ENCODE measurements around the gene KCNN2.

DNA sequence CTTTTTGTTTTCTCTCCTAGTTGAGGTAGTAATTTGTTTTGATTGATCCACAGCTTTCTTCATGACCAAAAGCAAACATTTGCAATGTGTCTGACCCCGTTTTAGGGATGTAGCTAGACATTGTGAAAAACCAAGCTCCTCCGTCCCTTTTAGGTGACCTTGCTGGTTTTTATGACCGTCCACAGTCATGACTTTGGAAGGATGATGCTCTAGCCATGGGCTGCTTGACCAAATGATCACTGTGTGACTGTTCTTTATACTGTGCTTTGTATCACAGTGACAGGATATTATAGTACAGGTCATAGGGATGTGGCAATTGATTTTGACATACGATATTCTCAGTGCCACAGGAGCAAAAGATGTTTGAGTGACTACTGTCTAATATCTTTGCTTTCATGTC is 54.4 kb downstream of the KCNN2 start:
- TF ChIP-seq, protein P1, sequence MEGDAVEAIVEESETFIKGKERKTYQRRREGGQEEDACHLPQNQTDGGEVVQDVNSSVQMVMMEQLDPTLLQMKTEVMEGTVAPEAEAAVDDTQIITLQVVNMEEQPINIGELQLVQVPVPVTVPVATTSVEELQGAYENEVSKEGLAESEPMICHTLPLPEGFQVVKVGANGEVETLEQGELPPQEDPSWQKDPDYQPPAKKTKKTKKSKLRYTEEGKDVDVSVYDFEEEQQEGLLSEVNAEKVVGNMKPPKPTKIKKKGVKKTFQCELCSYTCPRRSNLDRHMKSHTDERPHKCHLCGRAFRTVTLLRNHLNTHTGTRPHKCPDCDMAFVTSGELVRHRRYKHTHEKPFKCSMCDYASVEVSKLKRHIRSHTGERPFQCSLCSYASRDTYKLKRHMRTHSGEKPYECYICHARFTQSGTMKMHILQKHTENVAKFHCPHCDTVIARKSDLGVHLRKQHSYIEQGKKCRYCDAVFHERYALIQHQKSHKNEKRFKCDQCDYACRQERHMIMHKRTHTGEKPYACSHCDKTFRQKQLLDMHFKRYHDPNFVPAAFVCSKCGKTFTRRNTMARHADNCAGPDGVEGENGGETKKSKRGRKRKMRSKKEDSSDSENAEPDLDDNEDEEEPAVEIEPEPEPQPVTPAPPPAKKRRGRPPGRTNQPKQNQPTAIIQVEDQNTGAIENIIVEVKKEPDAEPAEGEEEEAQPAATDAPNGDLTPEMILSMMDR (IDR thresholded peaks at IDR 0.05), result no peak
- TF ChIP-seq POLR2A (IDR thresholded peaks at IDR 0.05) (no peak), POLR2AphosphoS5 (IDR thresholded peaks at IDR 0.05; ENCODE audit: insufficient read depth in 1 of 2, low read depth in 1 of 2) (no peak)

All from vagina (tissue), 2 donors.